HepG2 (cell line): ENCODE results near the gene CDKN1A. TPM values are rescaled to one million over a fixed set of nuclear protein-coding genes. Genes with fewer than 3 reads are reported as not detected.
A peak's percentile ranks its signal among the peaks of the same experiment; 100 is the strongest.

Source experiments
- DRAP1 ChIP-seq: IDR thresholded peaks from 2 replicates; pipeline ENCODE4 v1.6.1; 2016; ENCODE audit warnings: missing genetic modification reagents, missing compliant biosample characterization
- FOXA1 ChIP-seq, 2 experiments: fragments of 450-650 bp in 1 of 2; sonication (generic) in 1 of 2; formaldehyde crosslinking in 1 of 2; IDR thresholded peaks; 2 replicates each; pipeline versions ENCODE4 v1.4.0 to v1.6.1; 2016 to 2020; ENCODE audit warnings: missing genetic modification reagents in 1 of 2
- GATAD2A ChIP-seq: IDR thresholded peaks from 2 replicates; pipeline ENCODE4 v1.6.1; 2016
- MIER3 ChIP-seq: IDR thresholded peaks from 2 replicates; pipeline ENCODE4 v1.6.1; 2016; ENCODE audit warnings: missing compliant biosample characterization, borderline replicate concordance
- MNT ChIP-seq: fragments of 450-650 bp; IDR thresholded peaks from 2 replicates; pipeline ENCODE4 v1.6.1; 2016
- TFDP2 ChIP-seq: sonication (generic); formaldehyde crosslinking; IDR thresholded peaks from 2 replicates; pipeline ENCODE4 v1.4.0; 2020; ENCODE audit warnings: missing genetic modification reagents
- ZBTB43 ChIP-seq: sonication (generic); formaldehyde crosslinking; conservative IDR thresholded peaks from 2 replicates; pipeline ENCODE4 v1.4.0; 2020; ENCODE audit warnings: missing genetic modification reagents
- ZNF124 ChIP-seq: sonication (generic); formaldehyde crosslinking; IDR thresholded peaks from 2 replicates; pipeline ENCODE4 v1.4.0; 2020; ENCODE audit warnings: missing genetic modification reagents
- ZNF260 ChIP-seq: sonication (generic); formaldehyde crosslinking; IDR thresholded peaks from 2 replicates; pipeline ENCODE4 v1.4.0; 2020; ENCODE audit warnings: missing genetic modification reagents, low read depth, mild to moderate bottlenecking, borderline replicate concordance
- ZNF557 ChIP-seq: sonication (generic); formaldehyde crosslinking; IDR thresholded peaks from 2 replicates; pipeline ENCODE4 v1.4.0; 2020; ENCODE audit warnings: missing genetic modification reagents
- ZNF674 ChIP-seq: sonication (generic); formaldehyde crosslinking; IDR thresholded peaks from 2 replicates; pipeline ENCODE4 v1.5.0; 2020; ENCODE audit warnings: low read depth, mild to moderate bottlenecking, missing genetic modification reagents
- ZNF879 ChIP-seq: sonication (generic); formaldehyde crosslinking; IDR thresholded peaks from 2 replicates; pipeline ENCODE4 v1.8.1; 2023; ENCODE audit warnings: missing genetic modification reagents
- polyA plus RNA-seq, 8 experiments: library from polyadenylated mRNA; depleted of rRNA in 3 of 8; stranded (reverse) in 7 of 8; unstranded in 1 of 8; fragments of >200 nt; fragmentation: Illumina TruSeq in 4 of 8; extraction: Trizol in 4 of 8; gene quantifications; 2 replicates each; pipeline versions ENCODE4 v1.2.1 to v1.2.3, GENCODE V29; 2011 to 2016; ENCODE audit warnings: low read depth in 4 of 8, missing spikeins in 1 of 8, mixed read lengths in 1 of 8; ENCODE audit not compliant: insufficient read depth in 1 of 8
- total RNA-seq, 5 experiments: library from RNA; depleted of rRNA; stranded (reverse); fragments of >200 nt; fragmentation: Illumina TruSeq; extraction: Trizol; gene quantifications; 2 replicates each; pipeline ENCODE4 v1.2.3, GENCODE V29; 2016; ENCODE audit warnings: low read depth in 1 of 5
- TF ChIP-seq, protein P1 (sequence below): sonication (generic); formaldehyde crosslinking; IDR thresholded peaks from 2 replicates; pipeline ENCODE4 v1.4.0; 2020; ENCODE audit warnings: missing genetic modification reagents, borderline replicate concordance
- TF ChIP-seq, protein P2 (sequence below): sonication (generic); formaldehyde crosslinking; conservative IDR thresholded peaks from 2 replicates; pipeline ENCODE4 v1.4.0; 2020; ENCODE audit warnings: missing genetic modification reagents
- TF ChIP-seq, protein P3 (sequence below): sonication (generic); formaldehyde crosslinking; IDR thresholded peaks from 2 replicates; pipeline ENCODE4 v1.4.0; 2020; ENCODE audit warnings: mild to moderate bottlenecking, missing genetic modification reagents, borderline replicate concordance

CDKN1A gene
- total and polyA plus RNA-seq, 2 of the 13 experiments (the other 11 are each of a cell fraction or from before 2014, with no cell fraction given): 60.7 to 92.1 TPM

- peak; percentile 12; the same call in 1 of the 2 replicates for TF ChIP-seq MNT
- no peak for TF ChIP-seq ZNF260
- TF ChIP-seq DRAP1 (CRISPR knock-in tag): peak; percentile 93
- peak; percentile 70; the same call in 1 of the 2 replicates for TF ChIP-seq ZNF879 (CRISPR knock-in tag)
- TF ChIP-seq MIER3 (CRISPR knock-in tag): peak; percentile 48; the same call in 1 of the 2 replicates
- no peak for TF ChIP-seq ZNF124 (CRISPR knock-in tag)
- TF ChIP-seq GATAD2A: peak; percentile 69
- peak; percentile 23; the same call in 1 of the 2 replicates for TF ChIP-seq ZNF557 (CRISPR knock-in tag)
- TF ChIP-seq, protein P1, sequence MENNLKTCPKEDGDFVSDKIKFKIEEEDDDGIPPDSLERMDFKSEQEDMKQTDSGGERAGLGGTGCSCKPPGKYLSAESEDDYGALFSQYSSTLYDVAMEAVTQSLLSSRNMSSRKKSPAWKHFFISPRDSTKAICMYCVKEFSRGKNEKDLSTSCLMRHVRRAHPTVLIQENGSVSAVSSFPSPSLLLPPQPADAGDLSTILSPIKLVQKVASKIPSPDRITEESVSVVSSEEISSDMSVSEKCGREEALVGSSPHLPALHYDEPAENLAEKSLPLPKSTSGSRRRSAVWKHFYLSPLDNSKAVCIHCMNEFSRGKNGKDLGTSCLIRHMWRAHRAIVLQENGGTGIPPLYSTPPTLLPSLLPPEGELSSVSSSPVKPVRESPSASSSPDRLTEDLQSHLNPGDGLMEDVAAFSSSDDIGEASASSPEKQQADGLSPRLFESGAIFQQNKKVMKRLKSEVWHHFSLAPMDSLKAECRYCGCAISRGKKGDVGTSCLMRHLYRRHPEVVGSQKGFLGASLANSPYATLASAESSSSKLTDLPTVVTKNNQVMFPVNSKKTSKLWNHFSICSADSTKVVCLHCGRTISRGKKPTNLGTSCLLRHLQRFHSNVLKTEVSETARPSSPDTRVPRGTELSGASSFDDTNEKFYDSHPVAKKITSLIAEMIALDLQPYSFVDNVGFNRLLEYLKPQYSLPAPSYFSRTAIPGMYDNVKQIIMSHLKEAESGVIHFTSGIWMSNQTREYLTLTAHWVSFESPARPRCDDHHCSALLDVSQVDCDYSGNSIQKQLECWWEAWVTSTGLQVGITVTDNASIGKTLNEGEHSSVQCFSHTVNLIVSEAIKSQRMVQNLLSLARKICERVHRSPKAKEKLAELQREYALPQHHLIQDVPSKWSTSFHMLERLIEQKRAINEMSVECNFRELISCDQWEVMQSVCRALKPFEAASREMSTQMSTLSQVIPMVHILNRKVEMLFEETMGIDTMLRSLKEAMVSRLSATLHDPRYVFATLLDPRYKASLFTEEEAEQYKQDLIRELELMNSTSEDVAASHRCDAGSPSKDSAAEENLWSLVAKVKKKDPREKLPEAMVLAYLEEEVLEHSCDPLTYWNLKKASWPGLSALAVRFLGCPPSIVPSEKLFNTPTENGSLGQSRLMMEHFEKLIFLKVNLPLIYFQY (CRISPR knock-in tag): peak; percentile 26; the same call in 1 of the 2 replicates
- no peak for TF ChIP-seq FOXA1 (IDR thresholded peaks at IDR 0.05)
- TF ChIP-seq FOXA1 (CRISPR knock-in tag; IDR thresholded peaks at IDR 0.05): peak; percentile 77
- TF ChIP-seq TFDP2 (CRISPR knock-in tag): peak; percentile 42; the same call in 1 of the 2 replicates
- no peak for TF ChIP-seq ZBTB43 (CRISPR knock-in tag)
- no peak for TF ChIP-seq ZNF674 (CRISPR knock-in tag)
- TF ChIP-seq, protein P2, sequence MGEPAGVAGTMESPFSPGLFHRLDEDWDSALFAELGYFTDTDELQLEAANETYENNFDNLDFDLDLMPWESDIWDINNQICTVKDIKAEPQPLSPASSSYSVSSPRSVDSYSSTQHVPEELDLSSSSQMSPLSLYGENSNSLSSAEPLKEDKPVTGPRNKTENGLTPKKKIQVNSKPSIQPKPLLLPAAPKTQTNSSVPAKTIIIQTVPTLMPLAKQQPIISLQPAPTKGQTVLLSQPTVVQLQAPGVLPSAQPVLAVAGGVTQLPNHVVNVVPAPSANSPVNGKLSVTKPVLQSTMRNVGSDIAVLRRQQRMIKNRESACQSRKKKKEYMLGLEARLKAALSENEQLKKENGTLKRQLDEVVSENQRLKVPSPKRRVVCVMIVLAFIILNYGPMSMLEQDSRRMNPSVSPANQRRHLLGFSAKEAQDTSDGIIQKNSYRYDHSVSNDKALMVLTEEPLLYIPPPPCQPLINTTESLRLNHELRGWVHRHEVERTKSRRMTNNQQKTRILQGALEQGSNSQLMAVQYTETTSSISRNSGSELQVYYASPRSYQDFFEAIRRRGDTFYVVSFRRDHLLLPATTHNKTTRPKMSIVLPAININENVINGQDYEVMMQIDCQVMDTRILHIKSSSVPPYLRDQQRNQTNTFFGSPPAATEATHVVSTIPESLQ (CRISPR knock-in tag): peak; percentile 46; the same call in 1 of the 2 replicates
- TF ChIP-seq, protein P3, sequence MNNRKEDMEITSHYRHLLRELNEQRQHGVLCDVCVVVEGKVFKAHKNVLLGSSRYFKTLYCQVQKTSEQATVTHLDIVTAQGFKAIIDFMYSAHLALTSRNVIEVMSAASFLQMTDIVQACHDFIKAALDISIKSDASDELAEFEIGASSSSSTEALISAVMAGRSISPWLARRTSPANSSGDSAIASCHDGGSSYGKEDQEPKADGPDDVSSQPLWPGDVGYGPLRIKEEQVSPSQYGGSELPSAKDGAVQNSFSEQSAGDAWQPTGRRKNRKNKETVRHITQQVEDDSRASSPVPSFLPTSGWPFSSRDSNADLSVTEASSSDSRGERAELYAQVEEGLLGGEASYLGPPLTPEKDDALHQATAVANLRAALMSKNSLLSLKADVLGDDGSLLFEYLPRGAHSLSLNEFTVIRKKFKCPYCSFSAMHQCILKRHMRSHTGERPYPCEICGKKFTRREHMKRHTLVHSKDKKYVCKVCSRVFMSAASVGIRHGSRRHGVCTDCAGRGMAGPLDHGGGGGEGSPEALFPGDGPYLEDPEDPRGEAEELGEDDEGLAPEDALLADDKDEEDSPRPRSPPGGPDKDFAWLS: no peak
Measured at GRCh38 chr6:36677753-36678487, 594 bp upstream of the CDKN1A start (continued).
